Ovary (tissue), 1 donor: ENCODE measurements around the gene ATP5MG.
"Not testable (repeated sequence)": the region's sequence is repeated elsewhere in the genome, so short reads cannot be mapped to it uniquely, and the experiment has no call there.

Source experiments
- EP300 ChIP-seq: sonication (generic); formaldehyde crosslinking; IDR thresholded peaks from one replicate; pipeline ENCODE4 v1.6.1; 2017; ENCODE audit warnings: antibody characterized with exemption
- POLR2A ChIP-seq: fragments of 450-650 bp; IDR thresholded peaks from one replicate; pipeline ENCODE4 v1.6.1; 2017; ENCODE audit warnings: antibody characterized with exemption, mild to moderate bottlenecking, moderate library complexity

- TF ChIP-seq EP300, POLR2A: not testable (repeated sequence)
These were observed 1.2 kb downstream of the ATP5MG start for GRCh38 chr11:118402594-118402993.
